ENCODE measurements around the gene LPP.

LPP gene

GRCh38 chr3:188839187-188839695 is 685.3 kb downstream of the LPP start:
- no peak overlapping the region for H3K4me3 ChIP-seq (ENCODE audit: control insufficient read depth, low read depth, low read length)
- DNase-seq (ENCODE audit: low read depth): no peak
- TF ChIP-seq CTCF (IDR thresholded peaks at IDR 0.05; ENCODE audit: control insufficient read depth, insufficient read depth, low read depth, low read length, missing control alignments): no peak

GRCh38 chr3:188840290-188840689 is 686.3 kb downstream of the LPP start:
- DNase-seq (ENCODE audit: low read depth): no peak
- no peak for TF ChIP-seq CTCF (IDR thresholded peaks at IDR 0.05; ENCODE audit: control insufficient read depth, insufficient read depth, low read depth, low read length, missing control alignments)
- no peak overlapping the region for H3K4me3 ChIP-seq (ENCODE audit: control insufficient read depth, low read depth, low read length)

- TF ChIP-seq CTCF (IDR thresholded peaks at IDR 0.05; ENCODE audit: control insufficient read depth, insufficient read depth, low read depth, low read length, missing control alignments): no peak
- no peak for DNase-seq (ENCODE audit: low read depth)
- H3K4me3 ChIP-seq (ENCODE audit: control insufficient read depth, low read depth, low read length): no peak overlapping the region
Observed at GRCh38 chr3:188841906-188842305, 687.9 kb downstream of the LPP start.

GRCh38 chr3:188842639-188843038 is 688.7 kb downstream of the LPP start:
- no peak for DNase-seq (ENCODE audit: low read depth)
- TF ChIP-seq CTCF (IDR thresholded peaks at IDR 0.05; ENCODE audit: control insufficient read depth, insufficient read depth, low read depth, low read length, missing control alignments): no peak
- no peak overlapping the region for H3K4me3 ChIP-seq (ENCODE audit: control insufficient read depth, low read depth, low read length)

GRCh38 chr3:188844096-188844495 is 690.1 kb downstream of the LPP start:
- DNase-seq (ENCODE audit: low read depth): no peak
- no peak for TF ChIP-seq CTCF (IDR thresholded peaks at IDR 0.05; ENCODE audit: control insufficient read depth, insufficient read depth, low read depth, low read length, missing control alignments)
- no peak overlapping the region for H3K4me3 ChIP-seq (ENCODE audit: control insufficient read depth, low read depth, low read length)

GRCh38 chr3:188845514-188845913 is 691.6 kb downstream of the LPP start:
- TF ChIP-seq CTCF (IDR thresholded peaks at IDR 0.05; ENCODE audit: control insufficient read depth, insufficient read depth, low read depth, low read length, missing control alignments): no peak
- no peak for DNase-seq (ENCODE audit: low read depth)
- no peak overlapping the region for H3K4me3 ChIP-seq (ENCODE audit: control insufficient read depth, low read depth, low read length)

GRCh38 chr3:188848947-188849346 is 695.0 kb downstream of the LPP start:
- DNase-seq (ENCODE audit: low read depth): no peak
- no peak for TF ChIP-seq CTCF (IDR thresholded peaks at IDR 0.05; ENCODE audit: control insufficient read depth, insufficient read depth, low read depth, low read length, missing control alignments)
- no peak overlapping the region for H3K4me3 ChIP-seq (ENCODE audit: control insufficient read depth, low read depth, low read length)

Measured in AG09309 (cell line).